ENCODE measurements around the gene MYH13.
"Not testable (repeated sequence)": the region's sequence is repeated elsewhere in the genome, so short reads cannot be mapped to it uniquely, and the experiment has no call there.

The MYH13 gene

GRCh38 chr17:10306585-10306984, 66.2 kb downstream of the MYH13 start:
- in situ Hi-C loops (cut with MboI; ENCODE audit: low sequenced_read_pairs) = no loop called here

- in situ Hi-C loops (cut with MboI; ENCODE audit: low sequenced_read_pairs) = no loop called here
Measured at GRCh38 chr17:10305398-10305797, 67.4 kb downstream of the MYH13 start.

- in situ Hi-C loops (cut with MboI; ENCODE audit: low sequenced_read_pairs) = no loop called here
Measured at GRCh38 chr17:10304758-10305300, 68.0 kb downstream of the MYH13 start.

DNA sequence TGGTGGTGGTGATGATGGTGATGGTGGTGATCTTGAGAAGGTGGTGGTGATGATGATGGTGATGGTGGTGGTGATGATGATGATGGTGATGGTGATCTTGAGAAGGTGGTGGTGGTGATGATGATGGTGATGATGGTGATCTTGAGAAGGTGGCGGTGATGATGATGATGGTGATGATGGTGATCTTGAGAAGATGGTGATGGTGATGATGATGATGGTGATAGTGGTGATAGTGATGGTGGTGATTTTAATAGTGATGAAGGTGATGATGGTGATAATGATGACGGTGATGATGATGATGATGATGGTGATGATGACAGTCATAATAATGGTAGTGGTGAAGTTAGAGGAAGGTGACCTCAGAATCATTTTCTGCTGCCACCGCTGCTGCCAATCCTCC, 75.1 kb downstream of the MYH13 start:
- in situ Hi-C loops (cut with MboI; ENCODE audit: low sequenced_read_pairs) = no loop called here

- in situ Hi-C loops (cut with MboI; ENCODE audit: low sequenced_read_pairs) = no loop called here
Measured at GRCh38 chr17:10295728-10296343, 77.0 kb downstream of the MYH13 start.

- in situ Hi-C loops (cut with MboI; ENCODE audit: low sequenced_read_pairs) = no loop called here
Measured at GRCh38 chr17:10294180-10294579, 78.6 kb downstream of the MYH13 start.

- in situ Hi-C loops (cut with MboI; ENCODE audit: low sequenced_read_pairs) = no loop called here
Measured at GRCh38 chr17:10292057-10292937, 80.5 kb downstream of the MYH13 start.

GRCh38 chr17:10291576-10291975, 81.2 kb downstream of the MYH13 start:
- in situ Hi-C loops (cut with MboI; ENCODE audit: low sequenced_read_pairs) = not testable (repeated sequence)

DNA sequence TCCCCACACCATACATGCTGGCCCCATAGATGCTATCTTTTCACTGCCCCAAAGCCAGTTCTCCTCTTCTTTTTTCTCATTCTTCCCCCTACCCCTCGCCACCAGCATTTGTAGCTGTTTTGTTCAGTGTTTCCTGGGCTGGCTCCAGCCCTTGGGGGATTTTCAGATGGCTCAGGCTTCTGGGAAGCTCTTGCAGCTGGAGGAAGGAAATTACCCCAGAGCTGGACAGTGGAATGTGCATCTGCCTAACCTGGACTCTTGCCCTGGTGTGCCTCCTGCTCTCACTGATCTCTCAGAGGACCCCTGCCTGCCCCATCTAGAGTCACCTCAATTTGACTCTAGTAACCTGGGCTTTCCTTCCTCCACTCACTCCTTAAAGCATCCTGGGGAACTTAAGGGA, 82.8 kb downstream of the MYH13 start:
- in situ Hi-C loops (cut with MboI; ENCODE audit: low sequenced_read_pairs) = no loop called here

GRCh38 chr17:10286324-10286723, 86.5 kb downstream of the MYH13 start:
- in situ Hi-C loops (cut with MboI; ENCODE audit: low sequenced_read_pairs) = no loop called here

DNA sequence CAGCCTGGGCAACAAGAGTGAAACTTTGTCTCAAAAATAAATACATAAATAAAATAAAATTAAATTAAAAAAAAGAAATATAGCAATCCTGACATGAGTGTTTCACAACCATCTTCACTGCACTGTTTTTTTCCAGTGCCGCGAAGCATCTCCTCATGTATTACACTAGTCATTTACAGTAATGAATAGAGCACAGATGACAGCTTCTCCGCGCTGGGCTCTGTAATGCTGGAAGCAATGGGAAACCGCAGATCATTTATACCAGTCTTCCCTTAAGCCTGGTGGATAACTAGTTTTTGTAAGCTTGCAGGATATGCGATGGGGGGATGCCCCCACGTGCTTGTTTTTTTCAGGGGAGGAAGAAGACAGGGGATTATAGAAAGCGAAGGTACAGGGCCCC, 86.9 kb downstream of the MYH13 start:
- in situ Hi-C loops (cut with MboI; ENCODE audit: low sequenced_read_pairs) = no loop called here

DNA sequence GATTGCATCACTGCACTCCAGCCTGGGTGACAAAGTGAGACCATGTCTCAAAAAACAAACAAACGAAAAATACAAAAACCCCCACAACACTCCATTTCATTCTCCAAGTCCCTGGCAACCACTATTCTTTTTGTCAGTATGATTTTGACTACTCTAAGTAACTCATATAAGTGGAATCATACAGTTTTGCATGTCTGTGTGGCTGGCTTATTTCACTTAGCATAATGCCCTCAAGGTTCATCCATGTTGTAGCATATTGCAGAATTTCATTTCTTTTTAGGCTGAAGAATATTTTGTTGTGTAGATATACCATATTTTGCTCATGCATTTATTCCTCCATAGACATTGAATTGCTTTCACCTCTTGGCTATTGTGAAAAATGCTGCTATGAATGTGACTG, 92.7 kb downstream of the MYH13 start:
- in situ Hi-C loops (cut with MboI; ENCODE audit: low sequenced_read_pairs) = no loop called here

DNA sequence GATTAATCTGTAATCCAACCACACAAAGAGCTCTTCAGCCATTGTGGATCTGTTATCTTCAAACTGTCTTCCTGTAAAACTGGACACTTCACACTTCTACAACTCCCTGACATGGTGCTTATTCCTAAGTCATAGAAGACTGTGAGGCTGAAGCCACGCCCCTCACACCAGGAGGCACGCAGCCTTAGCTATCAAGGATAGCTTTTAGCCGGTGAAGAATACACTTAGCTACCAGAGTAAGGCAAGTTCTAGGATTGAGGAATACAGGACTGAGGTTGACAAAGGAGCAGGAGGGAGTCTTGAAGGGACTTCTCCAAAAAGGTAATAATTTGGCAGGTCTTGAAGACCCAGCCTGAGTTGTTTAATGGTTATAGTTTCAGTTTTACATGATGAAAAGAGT, 94.6 kb downstream of the MYH13 start:
- in situ Hi-C loops (cut with MboI; ENCODE audit: low sequenced_read_pairs) = no loop called here

DNA sequence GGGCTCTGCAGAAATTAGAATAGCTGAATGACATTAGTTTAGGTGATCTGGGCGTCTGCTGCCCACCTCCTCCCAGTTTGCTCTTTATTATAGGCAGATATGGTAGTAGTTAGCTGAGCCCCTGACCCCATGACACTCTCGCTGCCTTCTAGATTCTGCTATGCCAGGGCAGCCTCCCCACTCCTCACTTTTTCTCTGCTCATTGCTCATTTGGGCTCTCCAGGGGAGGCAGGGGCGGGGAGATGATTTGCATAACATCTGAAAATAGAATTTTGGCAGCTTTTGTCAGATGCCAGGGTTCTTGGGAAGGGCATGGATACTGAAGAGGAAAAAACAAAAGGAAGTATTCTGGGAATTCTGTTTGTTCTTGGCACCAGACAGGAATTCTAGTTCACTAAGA, 96.4 kb downstream of the MYH13 start:
- in situ Hi-C loops (cut with MboI; ENCODE audit: low sequenced_read_pairs) = no loop called here

DNA sequence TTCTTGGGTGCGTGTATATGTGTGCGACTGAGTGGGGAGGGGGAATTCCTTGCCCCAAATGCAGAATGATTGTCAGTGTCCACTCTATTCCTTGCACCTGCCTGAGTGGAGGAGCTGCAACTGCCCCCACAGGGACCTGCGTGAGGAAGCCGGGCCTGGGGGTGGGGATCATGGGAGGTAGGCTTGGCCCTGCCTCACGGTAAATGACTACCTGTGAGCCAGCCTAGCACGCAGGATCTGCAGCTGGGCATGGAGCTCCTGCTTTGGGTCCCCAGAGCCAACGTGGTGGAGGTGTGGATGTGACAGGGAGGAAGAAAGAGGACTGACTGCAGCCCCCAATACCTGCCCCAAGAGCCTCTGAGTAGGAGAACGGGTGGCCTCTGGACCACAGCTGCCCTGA, 97.4 kb downstream of the MYH13 start:
- in situ Hi-C loops (cut with MboI; ENCODE audit: low sequenced_read_pairs) = no loop called here

GRCh38 chr17:10271106-10271562, 101.7 kb downstream of the MYH13 start:
- in situ Hi-C loops (cut with MboI; ENCODE audit: low sequenced_read_pairs) = no loop called here

GRCh38 chr17:10270258-10270657, 102.5 kb downstream of the MYH13 start:
- in situ Hi-C loops (cut with MboI; ENCODE audit: low sequenced_read_pairs) = no loop called here

- in situ Hi-C loops (cut with MboI; ENCODE audit: low sequenced_read_pairs) = no loop called here
Measured at GRCh38 chr17:10268005-10268404, 104.8 kb downstream of the MYH13 start.

DNA sequence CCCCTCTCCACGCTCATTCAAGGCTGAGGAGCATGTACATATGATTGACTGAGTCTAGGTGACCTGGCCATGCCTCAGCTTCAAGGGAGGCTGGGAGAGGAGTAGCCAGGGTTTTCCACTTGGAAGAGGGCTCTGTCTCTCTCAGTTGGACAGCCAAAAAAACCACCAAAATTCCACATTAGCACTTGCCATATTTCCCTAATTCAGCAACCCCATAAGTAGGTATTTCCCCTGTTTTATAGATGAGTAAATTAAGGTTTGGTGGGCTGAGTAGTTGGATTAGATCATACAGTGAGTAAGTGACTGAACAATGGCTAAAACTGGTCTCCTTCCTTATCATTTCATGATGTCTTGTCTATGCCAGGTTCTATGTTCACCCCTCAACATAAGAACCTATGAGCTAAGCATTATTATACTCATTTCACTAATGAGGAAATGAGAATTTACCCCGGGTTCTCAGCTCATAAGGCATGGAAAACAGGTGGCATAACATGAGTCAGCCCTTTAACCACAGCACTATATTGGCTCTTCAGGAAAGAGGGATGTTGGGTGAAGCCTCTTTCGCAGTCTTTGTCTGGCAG, 106.4 kb downstream of the MYH13 start:
- in situ Hi-C loops (cut with MboI; ENCODE audit: low sequenced_read_pairs) = no loop called here

GRCh38 chr17:10265100-10265810, 107.6 kb downstream of the MYH13 start:
- in situ Hi-C loops (cut with MboI; ENCODE audit: low sequenced_read_pairs) = no loop called here

GRCh38 chr17:10264051-10264450, 108.8 kb downstream of the MYH13 start:
- in situ Hi-C loops (cut with MboI; ENCODE audit: low sequenced_read_pairs) = no loop called here
